Calu3 (cell line): ENCODE data around the gene SLC25A42. TPM values are rescaled to one million over a fixed set of nuclear protein-coding genes. Genes with fewer than 3 reads are reported as not detected.
A peak's percentile ranks its signal among the peaks of the same experiment; 100 is the strongest.
"Not testable (repeated sequence)": the region's sequence is repeated elsewhere in the genome, so short reads cannot be mapped to it uniquely, and the experiment has no call there.

Experiments
- Bru-seq: library from RNA; stranded (reverse); fragments of 400-500 nt; gene quantifications from one replicate; lab custom pipeline; 2021; lab: Mats Ljungman, UMichigan
- BruChase-seq, 2 experiments: library from RNA; stranded (reverse); fragments of 400-500 nt; gene quantifications; one replicate each; lab custom pipeline; 2021; lab: Mats Ljungman, UMichigan
- BruUV-seq: library from RNA; stranded (reverse); fragments of 400-500 nt; replicated peaks from 2 replicates; lab custom pipeline; 2021; lab: Mats Ljungman, UMichigan
- CTCF ChIA-PET: fragments of 300-600 bp; sonication (Branson Sonifier 250); formaldehyde crosslinking; loops from one replicate; lab custom pipeline; 2022; ENCODE audit warnings: antibody characterized with exemption; lab: Charles Lee
- DNase-seq: peaks from one replicate; pipeline ENCODE4 v3.0.0; 2022
- H3K27ac Mint-ChIP-seq: one replicate; pipeline ENCODE4 v1.8.0; 2022; ENCODE audit warnings: mixed read lengths; ENCODE audit not compliant: unreplicated experiment
- H3K27me3 Mint-ChIP-seq: one replicate; pipeline ENCODE4 v1.8.0; 2022; ENCODE audit warnings: mixed read lengths; ENCODE audit not compliant: unreplicated experiment
- H3K36me3 Mint-ChIP-seq: one replicate; pipeline ENCODE4 v1.8.0; 2022; ENCODE audit warnings: mild to moderate bottlenecking, moderate library complexity, mixed read lengths; ENCODE audit not compliant: insufficient read depth, unreplicated experiment
- H3K4me1 Mint-ChIP-seq: one replicate; pipeline ENCODE4 v1.8.0; 2022; ENCODE audit warnings: mild to moderate bottlenecking, low read depth, mixed read lengths; ENCODE audit not compliant: unreplicated experiment
- H3K4me3 Mint-ChIP-seq: one replicate; pipeline ENCODE4 v1.8.0; 2022; ENCODE audit warnings: mild to moderate bottlenecking, low read depth, moderate library complexity, mixed read lengths; ENCODE audit not compliant: unreplicated experiment
- H3K9me3 Mint-ChIP-seq: one replicate; pipeline ENCODE4 v1.8.0; 2022; ENCODE audit warnings: low read depth, mixed read lengths; ENCODE audit not compliant: unreplicated experiment
- CTCF ChIP-seq: fragments of 200-600 bp; IDR thresholded peaks from one replicate; pipeline ENCODE4 v1.8.0; 2022; ENCODE audit warnings: antibody characterized with exemption; ENCODE audit not compliant: unreplicated experiment
- intact Hi-C: fragments of 100-400 bp; cut with micrococcal nuclease; formaldehyde crosslinking; loops from one replicate; pipeline ENCODE4 v1.10.0; 2022; ENCODE audit not compliant: unreplicated experiment
- long read RNA-seq: library from polyadenylated mRNA; stranded (forward); transcript quantifications from one replicate; pipeline ENCODE4 v2.0.0, GENCODE V29; 2022
- total RNA-seq: library from RNA; stranded (reverse); gene quantifications from 2 replicates; pipeline ENCODE4 v1.2.3, GENCODE V29; 2022

SLC25A42 gene, protein sequence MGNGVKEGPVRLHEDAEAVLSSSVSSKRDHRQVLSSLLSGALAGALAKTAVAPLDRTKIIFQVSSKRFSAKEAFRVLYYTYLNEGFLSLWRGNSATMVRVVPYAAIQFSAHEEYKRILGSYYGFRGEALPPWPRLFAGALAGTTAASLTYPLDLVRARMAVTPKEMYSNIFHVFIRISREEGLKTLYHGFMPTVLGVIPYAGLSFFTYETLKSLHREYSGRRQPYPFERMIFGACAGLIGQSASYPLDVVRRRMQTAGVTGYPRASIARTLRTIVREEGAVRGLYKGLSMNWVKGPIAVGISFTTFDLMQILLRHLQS
- total RNA-seq = 5.7 and 7.1 TPM in 2 replicates
- Bru-seq, nascent RNA = percentile 38 among the genes with signal in this experiment
- percentile 47 among the genes with signal in this experiment for BruChase-seq, experiment 1, labeled RNA remaining after a 6-hour chase
- BruChase-seq, experiment 2, labeled RNA remaining after a 2-hour chase = percentile 49 among the genes with signal in this experiment
- long read RNA-seq, partial matches to known transcripts = 1 of 8 reads
- long read RNA-seq, other reads (novel, unspliced or antisense) = 4 of 8 reads

DNA sequence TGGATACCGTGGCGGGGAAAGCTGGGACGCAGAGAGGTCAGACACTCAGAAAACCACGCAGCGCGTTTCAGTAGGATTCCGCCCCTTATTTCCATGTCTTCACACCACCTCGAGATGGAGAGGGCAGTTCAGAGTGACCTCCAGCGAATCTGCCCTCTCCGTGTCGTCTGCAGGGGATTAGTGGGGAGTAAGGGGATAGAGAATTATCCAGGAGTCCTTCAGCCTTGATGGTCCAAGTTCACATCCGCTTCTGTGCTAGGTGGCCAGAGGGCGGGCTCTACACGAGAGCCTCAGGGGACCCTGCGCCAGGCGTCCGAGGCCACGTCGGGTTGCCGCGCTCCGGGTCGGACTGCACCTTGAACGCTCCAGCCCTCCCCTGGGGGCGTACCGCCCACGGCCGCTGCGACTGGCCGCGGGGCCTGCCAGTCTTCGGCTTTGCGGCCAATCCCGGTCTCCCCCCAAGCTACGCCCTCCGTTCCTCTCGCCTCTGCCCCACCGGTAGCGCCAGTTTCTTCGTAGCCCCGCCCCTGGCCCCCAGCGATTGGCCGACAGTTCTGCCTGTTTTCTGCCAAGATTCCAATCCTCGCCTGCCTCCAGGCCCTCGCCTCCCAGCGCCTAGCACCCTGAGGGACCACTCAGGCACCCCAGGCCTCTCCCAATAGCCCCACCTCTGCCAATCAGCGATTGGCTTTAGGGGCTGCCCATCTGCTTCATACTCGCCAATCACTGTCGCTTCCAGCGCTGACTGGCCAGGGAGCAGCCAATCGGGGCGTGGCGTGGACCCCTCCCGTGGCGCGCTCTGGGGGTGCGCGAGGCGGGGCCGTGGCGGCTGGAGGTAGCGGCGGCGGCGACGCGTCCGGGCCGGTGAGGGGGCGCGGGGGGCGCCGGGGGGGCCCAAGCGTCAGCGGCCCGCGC, at the start of gene SLC25A42:
Gene SLC25A42, plus strand, starts transcription at position 812 of the 915 bp plus-strand sequence. CDS start 32,131 bp downstream, outside the sequence.
- no peaks in the 10 kb centered on the region for H3K27me3 Mint-ChIP-seq
- peaks cover 35% of the 10 kb centered on the region for H3K36me3 Mint-ChIP-seq
- CTCF ChIA-PET = interaction anchor here (0.8 kb wide), 1 partner anchor 9 kb away, joined by 4 read pairs; no protein-coding TSS in a partner anchor
- H3K27ac Mint-ChIP-seq = peak within 1 kb of the TSS; percentile 94
- DNase-seq = peak; percentile 98
- peak within 1 kb of the TSS; percentile 78 for H3K4me3 Mint-ChIP-seq
- no peak for TF ChIP-seq CTCF
- H3K9me3 Mint-ChIP-seq = no peaks in the 10 kb centered on the region
- BruUV-seq = no TSS peak
- intact Hi-C loops = no loop called here
- H3K4me1 Mint-ChIP-seq = no peaks in the 10 kb centered on the region

DNA sequence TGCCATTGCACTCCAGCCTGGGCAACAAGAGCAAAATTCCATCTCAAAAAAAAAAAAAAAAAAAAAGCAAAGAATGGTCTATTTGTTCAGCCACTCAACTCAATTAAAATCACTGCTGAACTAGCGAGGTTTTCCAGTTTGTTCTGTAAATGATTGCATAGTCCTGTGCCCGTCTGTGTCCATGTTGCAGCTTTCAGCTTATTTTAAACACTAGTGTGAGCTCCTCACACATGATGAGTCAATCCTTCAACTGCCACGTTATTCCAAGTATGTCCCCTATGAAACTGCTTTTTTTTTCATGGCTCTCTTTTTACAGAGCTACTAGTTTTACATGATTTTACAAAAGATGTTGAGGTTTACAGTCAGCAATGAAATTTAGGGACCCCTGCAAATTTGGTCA, 42.7 kb upstream of the SLC25A42 start:
- H3K27ac Mint-ChIP-seq = no peak overlapping the region
- DNase-seq = no peak
- intact Hi-C loops = no loop called here
- H3K9me3 Mint-ChIP-seq = no peaks in the 10 kb centered on the region
- no TSS peak for BruUV-seq
- peaks cover 26% of the 10 kb centered on the region for H3K36me3 Mint-ChIP-seq
- H3K4me3 Mint-ChIP-seq = no peak overlapping the region
- CTCF ChIA-PET = interaction anchor here (0.5 kb wide), 1 partner anchor 19 kb away, joined by 4 read pairs; no protein-coding TSS in a partner anchor
- TF ChIP-seq CTCF = no peak
- no peaks in the 10 kb centered on the region for H3K27me3 Mint-ChIP-seq
- no peaks in the 10 kb centered on the region for H3K4me1 Mint-ChIP-seq

DNA sequence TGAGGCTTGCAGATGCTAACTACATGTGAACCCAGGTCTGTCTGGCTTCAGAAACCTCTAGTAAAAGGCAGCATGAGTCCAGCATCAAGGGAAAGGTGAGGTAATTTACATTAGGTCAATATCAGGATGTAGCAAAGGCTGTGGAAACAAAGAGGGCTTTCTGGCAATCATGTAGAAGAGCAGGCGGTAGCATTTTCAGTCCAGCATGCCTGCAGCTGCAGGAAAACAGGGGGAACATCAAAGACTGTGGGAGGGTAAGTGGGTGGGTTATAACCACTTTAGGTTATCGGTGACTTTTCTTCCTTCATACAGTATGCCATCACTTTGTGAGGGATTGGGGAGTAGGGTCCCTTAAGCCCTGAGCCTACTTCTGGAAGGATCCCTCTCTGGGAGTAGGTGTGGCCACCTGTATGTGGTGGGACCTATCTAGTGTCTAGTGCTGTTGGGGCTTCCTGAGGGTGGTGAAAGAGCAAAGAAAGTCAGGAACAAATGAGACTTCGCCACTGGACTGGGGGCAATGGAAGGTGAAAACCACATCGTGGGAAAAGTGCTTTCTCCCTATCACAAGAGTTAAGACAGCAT, 41.3 kb upstream of the SLC25A42 start:
- BruUV-seq = no TSS peak
- H3K9me3 Mint-ChIP-seq = no peaks in the 10 kb centered on the region
- no peak overlapping the region for H3K4me3 Mint-ChIP-seq
- no peaks in the 10 kb centered on the region for H3K4me1 Mint-ChIP-seq
- CTCF ChIA-PET = no interaction called here
- DNase-seq = no peak
- H3K27me3 Mint-ChIP-seq = no peaks in the 10 kb centered on the region
- peaks cover 39% of the 10 kb centered on the region for H3K36me3 Mint-ChIP-seq
- intact Hi-C loops = no loop called here
- no peak overlapping the region for H3K27ac Mint-ChIP-seq
- TF ChIP-seq CTCF = no peak

- CTCF ChIA-PET, DNase-seq, intact Hi-C loops, H3K4me1 Mint-ChIP-seq, H3K27ac Mint-ChIP-seq, H3K9me3 Mint-ChIP-seq, H3K4me3 Mint-ChIP-seq, H3K27me3 Mint-ChIP-seq, BruUV-seq: not testable (repeated sequence)
- H3K36me3 Mint-ChIP-seq = peaks cover 41% of the 10 kb centered on the region
Observed at GRCh38 chr19:19023376-19023775, 40.4 kb upstream of the SLC25A42 start.
